DOHH2 (cell line): ENCODE results near the gene GNB1L.
"Not testable (repeated sequence)": the region's sequence is repeated elsewhere in the genome, so short reads cannot be mapped to it uniquely, and the experiment has no call there.

Experiments
- H3F3A ChIP-seq: fragments of 200-600 bp; sonication (generic), shearing (Covaris generic); 2 replicates; pipeline ENCODE4 v1.6.0; 2016; ENCODE audit warnings: antibody characterized with exemption, mild to moderate bottlenecking; ENCODE audit not compliant: control insufficient read depth, insufficient read depth
- H3K27ac ChIP-seq: fragments of 200-600 bp; sonication (generic); 2 replicates; pipeline ENCODE4 v1.5.1; 2014; ENCODE audit warnings: low read depth, mild to moderate bottlenecking, low read length, moderate library complexity
- H3K27me3 ChIP-seq: fragments of 200-600 bp; sonication (generic); 2 replicates; pipeline ENCODE4 v1.6.1; 2014; ENCODE audit warnings: mild to moderate bottlenecking, low read length, mixed read lengths; ENCODE audit not compliant: control insufficient read depth
- H3K36me3 ChIP-seq: fragments of 200-600 bp; sonication (generic); 2 replicates; pipeline ENCODE4 v1.6.1; 2014; ENCODE audit warnings: mild to moderate bottlenecking, low read length, moderate library complexity, mixed read lengths; ENCODE audit not compliant: control insufficient read depth
- H3K4me1 ChIP-seq: fragments of 200-600 bp; sonication (generic); 2 replicates; pipeline ENCODE4 v1.6.1; 2014; ENCODE audit warnings: mild to moderate bottlenecking, low read length, mixed read lengths; ENCODE audit not compliant: control insufficient read depth
- H3K4me2 ChIP-seq: fragments of 200-600 bp; sonication (generic); 2 replicates; pipeline ENCODE4 v1.6.0; 2014; ENCODE audit warnings: mild to moderate bottlenecking, low read length, moderate library complexity
- H3K4me3 ChIP-seq: fragments of 200-600 bp; sonication (generic); 2 replicates; pipeline ENCODE4 v1.5.1; 2014; ENCODE audit warnings: mild to moderate bottlenecking, low read length, mixed read lengths
- H3K79me2 ChIP-seq: fragments of 200-600 bp; sonication (generic); 2 replicates; pipeline ENCODE4 v1.6.1; 2014; ENCODE audit warnings: mild to moderate bottlenecking, low read length, mixed read lengths; ENCODE audit not compliant: control insufficient read depth
- H3K9me2 ChIP-seq: fragments of 200-600 bp; sonication (generic); replicated peaks from 2 replicates; pipeline ENCODE4 v1.6.1; 2014; ENCODE audit warnings: mild to moderate bottlenecking, low read length, mixed read lengths; ENCODE audit not compliant: control insufficient read depth
- H3K9me3 ChIP-seq: fragments of 200-600 bp; sonication (generic); 2 replicates; pipeline ENCODE4 v1.6.1; 2014; ENCODE audit warnings: antibody characterized with exemption, low read length, mixed read lengths; ENCODE audit not compliant: control insufficient read depth, insufficient read depth
- H4K20me1 ChIP-seq: fragments of 200-600 bp; sonication (generic); 2 replicates; pipeline ENCODE4 v1.6.0; 2014; ENCODE audit warnings: low read depth, mild to moderate bottlenecking, antibody characterized with exemption, low read length, moderate library complexity; ENCODE audit not compliant: control insufficient read depth, insufficient read depth
- EZH2phosphoT487 ChIP-seq: fragments of 200-600 bp; sonication (generic); IDR thresholded peaks from 2 replicates; pipeline ENCODE4 v1.6.1; 2017; ENCODE audit warnings: borderline replicate concordance, mild to moderate bottlenecking, antibody characterized with exemption, low read length, moderate library complexity, mixed read lengths
- TF ChIP-seq, protein P1 (sequence below): fragments of 200-600 bp; sonication (generic); IDR thresholded peaks from one replicate; pipeline ENCODE4 v1.5.1; 2014; ENCODE audit warnings: antibody characterized with exemption, mild to moderate bottlenecking, low read depth, low read length; ENCODE audit not compliant: poor library complexity, severe bottlenecking

The GNB1L gene

GRCh38 chr22:19832476-19833108 is 22.1 kb downstream of the GNB1L start:
- H3K27ac ChIP-seq = no peak overlapping the region
- H3K9me2 ChIP-seq = no peaks in the 10 kb centered on the region
- no peaks in the 10 kb centered on the region for H4K20me1 ChIP-seq
- H3K27me3 ChIP-seq = no peaks in the 10 kb centered on the region
- H3F3A ChIP-seq = peaks cover 10% of the 10 kb centered on the region; the same call in 1 of the 2 replicates
- H3K4me2 ChIP-seq = peak overlapping the region; percentile 37
- TF ChIP-seq EZH2phosphoT487 = no peak
- TF ChIP-seq, protein P1, sequence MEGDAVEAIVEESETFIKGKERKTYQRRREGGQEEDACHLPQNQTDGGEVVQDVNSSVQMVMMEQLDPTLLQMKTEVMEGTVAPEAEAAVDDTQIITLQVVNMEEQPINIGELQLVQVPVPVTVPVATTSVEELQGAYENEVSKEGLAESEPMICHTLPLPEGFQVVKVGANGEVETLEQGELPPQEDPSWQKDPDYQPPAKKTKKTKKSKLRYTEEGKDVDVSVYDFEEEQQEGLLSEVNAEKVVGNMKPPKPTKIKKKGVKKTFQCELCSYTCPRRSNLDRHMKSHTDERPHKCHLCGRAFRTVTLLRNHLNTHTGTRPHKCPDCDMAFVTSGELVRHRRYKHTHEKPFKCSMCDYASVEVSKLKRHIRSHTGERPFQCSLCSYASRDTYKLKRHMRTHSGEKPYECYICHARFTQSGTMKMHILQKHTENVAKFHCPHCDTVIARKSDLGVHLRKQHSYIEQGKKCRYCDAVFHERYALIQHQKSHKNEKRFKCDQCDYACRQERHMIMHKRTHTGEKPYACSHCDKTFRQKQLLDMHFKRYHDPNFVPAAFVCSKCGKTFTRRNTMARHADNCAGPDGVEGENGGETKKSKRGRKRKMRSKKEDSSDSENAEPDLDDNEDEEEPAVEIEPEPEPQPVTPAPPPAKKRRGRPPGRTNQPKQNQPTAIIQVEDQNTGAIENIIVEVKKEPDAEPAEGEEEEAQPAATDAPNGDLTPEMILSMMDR = no peak
- peaks cover 12% of the 10 kb centered on the region for H3K4me1 ChIP-seq
- no peak overlapping the region for H3K4me3 ChIP-seq
- H3K9me3 ChIP-seq = no peaks in the 10 kb centered on the region
- H3K36me3 ChIP-seq = no peaks in the 10 kb centered on the region
- peaks cover 12% of the 10 kb centered on the region for H3K79me2 ChIP-seq

GRCh38 chr22:19831979-19832378 is 22.7 kb downstream of the GNB1L start:
- not testable (repeated sequence) for H3K27me3 ChIP-seq, H3K79me2 ChIP-seq, H3K27ac ChIP-seq, H3K4me3 ChIP-seq, H3K9me2 ChIP-seq, H3K9me3 ChIP-seq, H3K36me3 ChIP-seq, H4K20me1 ChIP-seq
- Histone ChIP-seq H3F3A (peaks cover 10% of the 10 kb centered on the region; the same call in 1 of the 2 replicates), H3K4me1 (peaks cover 12% of the 10 kb centered on the region), H3K4me2 (peak overlapping the region; percentile 37; the same call in 1 of the 2 replicates)

GRCh38 chr22:19831016-19831415 is 23.7 kb downstream of the GNB1L start:
- TF ChIP-seq EZH2phosphoT487 = no peak
- TF ChIP-seq, protein P1 = no peak
- Histone ChIP-seq H3K4me2 (no peak overlapping the region), H3K36me3 (no peaks in the 10 kb centered on the region), H3K79me2 (peaks cover 10% of the 10 kb centered on the region), H3K9me2 (no peaks in the 10 kb centered on the region), H3F3A (peaks cover 4% of the 10 kb centered on the region; the same call in 1 of the 2 replicates), H4K20me1 (no peaks in the 10 kb centered on the region), H3K4me1 (peaks cover 12% of the 10 kb centered on the region), H3K4me3 (no peak overlapping the region), H3K27ac (no peak overlapping the region), H3K27me3 (no peaks in the 10 kb centered on the region), H3K9me3 (no peaks in the 10 kb centered on the region)

GRCh38 chr22:19828035-19828401 is 26.7 kb downstream of the GNB1L start:
- Histone ChIP-seq H3K9me3 (no peaks in the 10 kb centered on the region), H3K4me2 (no peak overlapping the region), H3K27ac (no peak overlapping the region), H3K36me3 (no peaks in the 10 kb centered on the region), H3K4me1 (peaks cover 10% of the 10 kb centered on the region), H3K4me3 (no peak overlapping the region), H3F3A (no peaks in the 10 kb centered on the region), H3K9me2 (no peaks in the 10 kb centered on the region), H4K20me1 (no peaks in the 10 kb centered on the region), H3K27me3 (no peaks in the 10 kb centered on the region), H3K79me2 (peaks cover 9% of the 10 kb centered on the region)
- TF ChIP-seq EZH2phosphoT487 = no peak
- TF ChIP-seq, protein P1 = no peak
